ENCODE results near the gene CNMD. TPM values are rescaled to one million over a fixed set of nuclear protein-coding genes. Genes with fewer than 3 reads are reported as not detected.

Gene CNMD
- not detected for total RNA-seq

DNA sequence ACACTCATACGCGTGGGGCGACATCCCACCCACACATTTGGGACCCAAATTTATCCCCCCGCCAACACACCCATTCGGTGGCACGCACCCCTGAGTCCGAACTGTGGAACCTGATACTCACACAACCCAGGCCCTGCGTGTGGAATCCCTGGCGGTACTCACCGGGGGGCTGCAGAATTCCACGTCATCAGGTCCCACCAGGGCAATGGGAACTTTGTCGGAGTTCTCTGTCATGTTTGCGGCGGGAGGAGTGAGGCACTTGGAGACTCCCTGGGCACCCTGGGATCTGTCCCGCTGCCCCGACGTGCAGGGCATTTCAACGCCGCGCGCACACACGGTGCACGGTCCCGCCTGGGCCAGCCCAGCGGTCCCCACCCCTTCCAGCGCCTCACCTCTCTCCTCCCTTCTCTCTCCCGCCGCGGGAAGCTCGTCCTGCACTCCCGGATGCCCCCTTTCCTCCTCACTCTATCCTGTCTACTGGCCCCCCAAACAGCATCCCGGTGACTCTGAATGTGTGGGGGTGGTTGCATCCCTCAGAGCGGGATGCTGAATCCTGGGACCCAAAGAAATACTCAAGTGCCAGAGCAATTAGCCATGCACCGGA is at the start of gene CNMD:
CNMD (minus strand) TSS at position 353 of the 604 bp plus-strand sequence; CDS start at position 234, 119 bp downstream.
- H3K27ac ChIP-seq = no peak within 1 kb of the TSS
- ATAC-seq (no peak), DNase-seq (no peak)
- H3K4me1 ChIP-seq = no peaks in the 10 kb centered on the region
- no peaks in the 10 kb centered on the region for H3K9me3 ChIP-seq
- intact Hi-C loops (cut with DNase I; ENCODE audit: low total_unique reads) = no loop called here
- in situ Hi-C loops (cut with MboI; ENCODE audit: low sequenced_read_pairs in 4 of 4) = no loop called here
- H3K36me3 ChIP-seq = no peaks in the 10 kb centered on the region
- H3K4me3 ChIP-seq = peak within 1 kb of the TSS; percentile 34 to 49 (median 41)
- peaks cover 28 to 33% (median 31%) of the 10 kb centered on the region in 3 donors for H3K27me3 ChIP-seq
- TF ChIP-seq POLR2A (IDR thresholded peaks at IDR 0.05) = no peak
- TF ChIP-seq, protein P1, sequence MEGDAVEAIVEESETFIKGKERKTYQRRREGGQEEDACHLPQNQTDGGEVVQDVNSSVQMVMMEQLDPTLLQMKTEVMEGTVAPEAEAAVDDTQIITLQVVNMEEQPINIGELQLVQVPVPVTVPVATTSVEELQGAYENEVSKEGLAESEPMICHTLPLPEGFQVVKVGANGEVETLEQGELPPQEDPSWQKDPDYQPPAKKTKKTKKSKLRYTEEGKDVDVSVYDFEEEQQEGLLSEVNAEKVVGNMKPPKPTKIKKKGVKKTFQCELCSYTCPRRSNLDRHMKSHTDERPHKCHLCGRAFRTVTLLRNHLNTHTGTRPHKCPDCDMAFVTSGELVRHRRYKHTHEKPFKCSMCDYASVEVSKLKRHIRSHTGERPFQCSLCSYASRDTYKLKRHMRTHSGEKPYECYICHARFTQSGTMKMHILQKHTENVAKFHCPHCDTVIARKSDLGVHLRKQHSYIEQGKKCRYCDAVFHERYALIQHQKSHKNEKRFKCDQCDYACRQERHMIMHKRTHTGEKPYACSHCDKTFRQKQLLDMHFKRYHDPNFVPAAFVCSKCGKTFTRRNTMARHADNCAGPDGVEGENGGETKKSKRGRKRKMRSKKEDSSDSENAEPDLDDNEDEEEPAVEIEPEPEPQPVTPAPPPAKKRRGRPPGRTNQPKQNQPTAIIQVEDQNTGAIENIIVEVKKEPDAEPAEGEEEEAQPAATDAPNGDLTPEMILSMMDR (IDR thresholded peaks at IDR 0.05 in 4 of 5, conservative IDR thresholded peaks at IDR 0.05 in 1 of 5) = no peak

DNA sequence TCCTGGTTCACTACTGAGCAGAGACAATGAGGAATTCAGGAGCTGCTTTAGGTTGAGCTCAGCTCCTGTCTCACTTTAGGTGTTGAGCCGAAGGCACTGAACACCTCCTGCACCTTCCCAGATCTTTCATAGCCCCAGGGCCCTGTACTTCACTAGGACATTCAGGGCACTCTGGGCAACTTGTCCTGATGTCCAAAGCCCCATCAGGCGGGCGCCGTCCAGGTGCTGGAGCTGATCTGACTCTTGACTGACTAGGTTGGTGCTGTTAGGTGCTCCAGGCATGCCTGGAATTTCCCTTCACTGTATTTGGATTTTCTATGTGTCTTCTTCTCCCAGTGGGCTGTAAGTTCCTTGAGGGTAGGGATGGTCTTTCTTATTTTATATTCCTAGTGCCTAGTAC is 48.4 kb upstream of the CNMD start:
- TF ChIP-seq, protein P1 (IDR thresholded peaks at IDR 0.05 in 4 of 5, conservative IDR thresholded peaks at IDR 0.05 in 1 of 5) = no peak
- no peak for TF ChIP-seq POLR2A (IDR thresholded peaks at IDR 0.05)
- Histone ChIP-seq H3K27me3 (no peaks in the 10 kb centered on the region), H3K4me3 (no peak overlapping the region), H3K27ac (no peak overlapping the region), H3K4me1 (no peaks in the 10 kb centered on the region), H3K36me3 (no peaks in the 10 kb centered on the region), H3K9me3 (no peaks in the 10 kb centered on the region)
- intact Hi-C loops (cut with DNase I; ENCODE audit: low total_unique reads) (no loop called here), in situ Hi-C loops (cut with MboI; ENCODE audit: low sequenced_read_pairs in 4 of 4) (no loop called here)
- no peak for DNase-seq
- ATAC-seq = no peak

DNA sequence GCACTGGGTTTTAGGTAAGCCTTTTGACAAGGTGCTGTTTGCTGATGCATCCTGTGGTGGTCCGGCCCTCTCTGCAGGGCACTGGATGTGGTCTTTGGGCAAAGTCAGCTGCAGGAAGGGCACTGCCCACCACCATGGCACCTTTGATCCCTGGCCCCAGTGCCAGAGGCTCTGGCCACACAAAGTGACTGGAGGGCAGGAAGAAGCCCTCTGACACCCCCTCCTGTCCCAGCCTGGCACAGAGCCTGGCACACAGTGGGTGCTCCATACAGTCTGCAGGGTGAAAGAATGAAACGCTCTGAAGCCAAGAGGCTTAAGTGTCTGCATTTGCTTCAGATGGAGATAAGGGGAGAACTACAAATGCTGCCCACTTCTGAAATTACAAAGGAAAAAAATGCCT is 47.6 kb upstream of the CNMD start:
- Histone ChIP-seq H3K36me3 (no peaks in the 10 kb centered on the region), H3K4me1 (no peaks in the 10 kb centered on the region), H3K27me3 (no peaks in the 10 kb centered on the region), H3K9me3 (no peaks in the 10 kb centered on the region), H3K27ac (no peak overlapping the region), H3K4me3 (no peak overlapping the region)
- TF ChIP-seq, protein P1 (IDR thresholded peaks at IDR 0.05 in 4 of 5, conservative IDR thresholded peaks at IDR 0.05 in 1 of 5) = no peak
- no peak for TF ChIP-seq POLR2A (IDR thresholded peaks at IDR 0.05)
- no peak for DNase-seq
- ATAC-seq = no peak
- intact Hi-C loops (cut with DNase I; ENCODE audit: low total_unique reads) (no loop called here), in situ Hi-C loops (cut with MboI; ENCODE audit: low sequenced_read_pairs in 4 of 4) (no loop called here)

DNA sequence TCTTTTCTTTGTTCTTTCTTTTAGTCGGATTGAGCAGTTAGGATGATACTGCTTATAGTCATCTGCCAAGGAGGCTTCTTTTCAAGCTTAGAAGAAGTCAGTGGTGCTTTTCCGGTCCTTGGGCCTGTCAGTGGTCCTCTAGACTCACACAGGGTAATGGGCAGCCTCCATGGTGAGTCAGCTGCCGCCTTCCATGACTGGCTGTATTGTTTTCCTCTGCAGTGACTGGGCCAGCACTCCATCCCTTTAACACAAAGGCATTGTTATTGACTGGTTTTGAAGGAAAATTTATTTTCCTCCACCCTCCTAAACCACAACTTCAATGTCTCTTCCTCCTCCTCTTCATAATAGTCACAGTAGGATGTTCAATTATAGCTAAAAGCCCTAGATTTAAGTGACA is 47.1 kb upstream of the CNMD start:
- H3K27me3 ChIP-seq = no peaks in the 10 kb centered on the region
- no peaks in the 10 kb centered on the region for H3K36me3 ChIP-seq
- in situ Hi-C loops (cut with MboI; ENCODE audit: low sequenced_read_pairs in 4 of 4) (no loop called here), intact Hi-C loops (cut with DNase I; ENCODE audit: low total_unique reads) (no loop called here)
- no peak for DNase-seq
- no peak overlapping the region for H3K4me3 ChIP-seq
- H3K27ac ChIP-seq = no peak overlapping the region
- no peaks in the 10 kb centered on the region for H3K9me3 ChIP-seq
- no peak for ATAC-seq
- H3K4me1 ChIP-seq = no peaks in the 10 kb centered on the region
- TF ChIP-seq POLR2A (IDR thresholded peaks at IDR 0.05) = no peak
- TF ChIP-seq, protein P1 (IDR thresholded peaks at IDR 0.05 in 4 of 5, conservative IDR thresholded peaks at IDR 0.05 in 1 of 5) = no peak

DNA sequence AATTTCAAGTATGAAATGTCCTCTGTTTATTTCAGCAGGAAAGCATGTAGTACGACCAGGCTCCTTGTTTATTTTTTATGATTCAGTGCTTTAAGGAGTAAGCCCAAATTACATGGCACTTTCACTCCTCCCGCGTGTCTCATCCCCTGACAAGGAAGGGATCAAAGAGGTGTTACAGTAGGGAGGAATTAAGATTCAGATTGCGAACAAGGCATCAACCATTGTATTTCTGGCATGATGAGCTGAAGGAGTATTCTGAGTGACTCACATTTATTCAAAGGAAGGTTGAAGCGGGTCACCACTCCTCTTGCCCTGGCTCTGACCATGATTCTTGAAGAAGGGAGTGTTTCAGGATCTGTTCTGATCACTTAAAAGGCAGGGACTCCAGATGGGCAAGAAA is 46.1 kb upstream of the CNMD start:
- intact Hi-C loops (cut with DNase I; ENCODE audit: low total_unique reads) = no loop called here

More for the DNA sequence above, 46.1 kb upstream of the CNMD start:
- no peaks in the 10 kb centered on the region for H3K36me3 ChIP-seq
- H3K4me3 ChIP-seq = no peak overlapping the region
- TF ChIP-seq, protein P1 (IDR thresholded peaks at IDR 0.05 in 4 of 5, conservative IDR thresholded peaks at IDR 0.05 in 1 of 5) = no peak
- TF ChIP-seq POLR2A (IDR thresholded peaks at IDR 0.05) = no peak
- no peaks in the 10 kb centered on the region for H3K4me1 ChIP-seq
- no peaks in the 10 kb centered on the region for H3K9me3 ChIP-seq
- DNase-seq = no peak
- no peak overlapping the region for H3K27ac ChIP-seq
- in situ Hi-C loops (cut with MboI; ENCODE audit: low sequenced_read_pairs in 4 of 4) = no loop called here
- no peak for ATAC-seq
- no peaks in the 10 kb centered on the region for H3K27me3 ChIP-seq
